HCT116 (cell line): Measurements from ENCODE around the gene TFF2. TPM values are rescaled to one million over a fixed set of nuclear protein-coding genes. Genes with fewer than 3 reads are reported as not detected.

ENCODE experiments used
- ATAC-seq: fragments of 200-7000 bp; cut with Tn5 transposase; 2 replicates; pipeline ENCODE4 v1.9.1; 2020; ENCODE audit warnings: mild to moderate bottlenecking, moderate library complexity
- BruUV-seq: library from RNA; stranded (reverse); fragments of 400-500 nt; replicated peaks from 2 replicates; lab custom pipeline; 2021; lab: Mats Ljungman, UMichigan
- CTCF ChIA-PET: fragments of 300-600 bp; sonication (Branson Sonifier 250); formaldehyde crosslinking; loops from one replicate; lab custom pipeline; 2021; ENCODE audit warnings: antibody characterized with exemption; lab: Charles Lee
- POLR2A ChIA-PET: fragments of 300-600, 350-600 bp; sonication (Branson Sonifier 250); formaldehyde crosslinking; loops from one replicate; lab custom pipeline; 2021; ENCODE audit warnings: antibody characterized with exemption; lab: Charles Lee
- RAD21 ChIA-PET, 2 experiments: fragments of 300-600 bp; sonication (Branson Sonifier 250); formaldehyde crosslinking; loops; one replicate each; lab custom pipeline; 2023; ENCODE audit warnings: low total read pairs in 2 of 2; ENCODE audit not compliant: uncharacterized antibody in 2 of 2, unreplicated experiment in 2 of 2, low non-redundant PET in 1 of 2; lab: Charles Lee
- DNase-seq: peaks from one replicate; pipeline ENCODE4 v3.0.0-alpha.2; 2010; ENCODE audit warnings: low read depth, low spot score
- H2AFZ ChIP-seq: fragments of 200-600 bp; shearing (Covaris generic), sonication (generic); 2 replicates; pipeline ENCODE4 v1.6.1; 2017; ENCODE audit warnings: low read depth, mixed run types, mixed read lengths, antibody characterized with exemption, low read length; ENCODE audit not compliant: poor library complexity, severe bottlenecking
- H3K27ac ChIP-seq: 2 replicates; pipeline ENCODE4 v1.5.1; 2012; ENCODE audit warnings: low read depth, low read length
- H3K27me3 ChIP-seq: fragments of 200-600 bp; sonication (generic); 2 replicates; pipeline ENCODE4 v1.6.1; 2016; ENCODE audit warnings: mixed run types, low read length, mixed read lengths; ENCODE audit not compliant: insufficient read depth
- H3K36me3 ChIP-seq, 2 experiments: fragments of 200-500 bp in 1 of 2; fragments of 200-600 bp in 1 of 2; sonication (Bioruptor generic) in 1 of 2; sonication (generic) in 1 of 2; 2 replicates each; pipeline versions ENCODE4 v1.5.1 to v1.6.1; 2014 to 2016; ENCODE audit warnings: low read length in 2 of 2, inconsistent platforms in 1 of 2, mixed read lengths in 1 of 2, mixed run types in 1 of 2; ENCODE audit not compliant: insufficient read depth in 2 of 2, control insufficient read depth in 1 of 2
- H3K4me1 ChIP-seq, 2 experiments: fragments of 200-600 bp in 1 of 2; sonication (generic) in 1 of 2; 2 replicates each; pipeline versions ENCODE4 v1.5.1 to v1.6.1; 2012 to 2017; ENCODE audit warnings: low read length in 2 of 2, inconsistent platforms in 1 of 2, mild to moderate bottlenecking in 1 of 2, mixed read lengths in 1 of 2, mixed run types in 1 of 2, moderate library complexity in 1 of 2; ENCODE audit not compliant: insufficient read depth in 2 of 2, control insufficient read depth in 1 of 2
- H3K4me2 ChIP-seq: fragments of 200-600 bp; sonication (generic); 2 replicates; pipeline ENCODE4 v1.6.1; 2017; ENCODE audit warnings: mixed run types, low read length, mixed read lengths
- H3K4me3 ChIP-seq, 2 experiments: fragments of 200-600 bp in 1 of 2; sonication (generic) in 1 of 2; replicated peaks in 1 of 2; 2 replicates each; pipeline ENCODE4 v1.5.1; 2011 to 2016; ENCODE audit warnings: low read length in 2 of 2, control low read depth in 1 of 2, low read depth in 1 of 2, mild to moderate bottlenecking in 1 of 2, mixed read lengths in 1 of 2, mixed run types in 1 of 2
- H3K79me2 ChIP-seq: fragments of 200-600 bp; sonication (generic); 2 replicates; pipeline ENCODE4 v1.6.1; 2017; ENCODE audit warnings: mild to moderate bottlenecking, mixed run types, low read length, moderate library complexity, mixed read lengths; ENCODE audit not compliant: insufficient read depth
- H3K9ac ChIP-seq: fragments of 200-600 bp; sonication (generic); 2 replicates; pipeline ENCODE4 v1.6.1; 2016; ENCODE audit warnings: low read length, mixed read lengths
- H3K9me2 ChIP-seq: fragments of 200-600 bp; sonication (generic), shearing (Covaris generic); 2 replicates; pipeline ENCODE4 v1.6.1; 2017; ENCODE audit warnings: mixed run types, mild to moderate bottlenecking, moderate library complexity; ENCODE audit not compliant: insufficient read depth
- H3K9me3 ChIP-seq, 2 experiments: fragments of 200-500 bp in 1 of 2; fragments of 200-600 bp in 1 of 2; sonication (Bioruptor generic) in 1 of 2; sonication (generic) in 1 of 2; 2 replicates each; pipeline ENCODE4 v1.6.1; 2014 to 2017; ENCODE audit warnings: low read length in 2 of 2, mixed read lengths in 2 of 2, inconsistent platforms in 1 of 2, low read depth in 1 of 2, mild to moderate bottlenecking in 1 of 2, mixed run types in 1 of 2, moderate library complexity in 1 of 2; ENCODE audit not compliant: control insufficient read depth in 1 of 2, insufficient read depth in 1 of 2
- H4K20me1 ChIP-seq: fragments of 200-600 bp; sonication (generic), shearing (Covaris generic); 2 replicates; pipeline ENCODE4 v1.6.1; 2017; ENCODE audit warnings: mixed run types, mild to moderate bottlenecking, moderate library complexity; ENCODE audit not compliant: insufficient read depth
- EZH2phosphoT487 ChIP-seq: fragments of 200-600 bp; IDR thresholded peaks from 2 replicates; pipeline ENCODE4 v1.6.1; 2018; ENCODE audit warnings: antibody characterized with exemption, borderline replicate concordance
- FOSL1 ChIP-seq: IDR thresholded peaks from 2 replicates; pipeline ENCODE4 v1.6.1; 2012; ENCODE audit warnings: low read depth
- JUND ChIP-seq: IDR thresholded peaks from 2 replicates; pipeline ENCODE4 v1.6.1; 2012
- POLR2A ChIP-seq: IDR thresholded peaks from 2 replicates; pipeline ENCODE4 v1.7.0; 2011; ENCODE audit warnings: borderline replicate concordance; ENCODE audit not compliant: insufficient read depth, insufficient read length; ENCODE audit errors: extremely low read depth
- RAD21 ChIP-seq: IDR thresholded peaks from 2 replicates; pipeline ENCODE4 v1.6.1; 2012; ENCODE audit warnings: low read depth, mild to moderate bottlenecking
- SIN3A ChIP-seq: IDR thresholded peaks from 2 replicates; pipeline ENCODE4 v1.6.1; 2012; ENCODE audit warnings: low read depth
- SP1 ChIP-seq: IDR thresholded peaks from 2 replicates; pipeline ENCODE4 v1.6.1; 2012; ENCODE audit warnings: low read depth
- SRF ChIP-seq: IDR thresholded peaks from 2 replicates; pipeline ENCODE4 v1.6.1; 2012; ENCODE audit warnings: low read depth
- TCF7L2 ChIP-seq: IDR thresholded peaks from 2 replicates; pipeline ENCODE4 v1.7.0; 2011; ENCODE audit warnings: borderline replicate concordance, inconsistent platforms; ENCODE audit not compliant: insufficient read depth, insufficient read length; ENCODE audit errors: extremely low read depth
- ZNF274 ChIP-seq: fragments of 200-500 bp; sonication (Bioruptor generic); IDR thresholded peaks from 2 replicates; pipeline ENCODE4 v1.6.1; 2014; ENCODE audit warnings: mild to moderate bottlenecking, low read depth, low read length, inconsistent platforms
- intact Hi-C: fragments of 100-400 bp; cut with micrococcal nuclease; formaldehyde crosslinking; loops from 2 replicates; pipeline ENCODE4 v1.10.0; 2022
- total RNA-seq: library from RNA; stranded (reverse); gene quantifications from one replicate; pipeline ENCODE4 v1.2.1, GENCODE V29; 2021; ENCODE audit not compliant: unreplicated experiment
- TF ChIP-seq, protein P1 (sequence below): IDR thresholded peaks from 2 replicates; pipeline ENCODE4 v1.6.1; 2012; ENCODE audit warnings: low read depth

The TFF2 gene
- total RNA-seq, 1 experiment from 2014 or later = not detected

DNA sequence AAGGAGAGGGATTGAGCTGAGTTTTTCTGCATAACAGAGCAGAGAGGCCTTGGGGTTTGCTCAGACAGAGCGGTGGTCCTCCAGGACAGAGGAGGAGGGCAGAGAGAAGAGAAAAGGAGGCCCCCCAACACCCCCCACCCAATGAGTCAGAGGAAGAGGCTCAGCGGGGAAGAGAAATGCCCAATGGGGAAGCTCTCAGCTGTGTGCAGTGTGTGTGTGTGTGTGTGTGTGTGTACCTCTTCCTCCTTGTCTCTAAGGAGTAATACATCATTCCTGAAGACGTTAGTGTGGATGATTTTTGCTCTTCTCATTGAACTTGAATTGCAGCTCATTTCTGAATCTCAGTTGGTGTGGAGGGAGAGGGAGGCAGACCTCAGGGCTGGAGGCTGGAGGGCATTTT lies 36.4 kb upstream of the TFF2 start:
- TF ChIP-seq SP1 (no peak), ZNF274 (no peak), EZH2phosphoT487 (no peak), POLR2A (no peak), SIN3A (no peak), RAD21 (no peak), TCF7L2 (no peak), JUND (no peak), FOSL1 (no peak), SRF (no peak)
- TF ChIP-seq, protein P1, sequence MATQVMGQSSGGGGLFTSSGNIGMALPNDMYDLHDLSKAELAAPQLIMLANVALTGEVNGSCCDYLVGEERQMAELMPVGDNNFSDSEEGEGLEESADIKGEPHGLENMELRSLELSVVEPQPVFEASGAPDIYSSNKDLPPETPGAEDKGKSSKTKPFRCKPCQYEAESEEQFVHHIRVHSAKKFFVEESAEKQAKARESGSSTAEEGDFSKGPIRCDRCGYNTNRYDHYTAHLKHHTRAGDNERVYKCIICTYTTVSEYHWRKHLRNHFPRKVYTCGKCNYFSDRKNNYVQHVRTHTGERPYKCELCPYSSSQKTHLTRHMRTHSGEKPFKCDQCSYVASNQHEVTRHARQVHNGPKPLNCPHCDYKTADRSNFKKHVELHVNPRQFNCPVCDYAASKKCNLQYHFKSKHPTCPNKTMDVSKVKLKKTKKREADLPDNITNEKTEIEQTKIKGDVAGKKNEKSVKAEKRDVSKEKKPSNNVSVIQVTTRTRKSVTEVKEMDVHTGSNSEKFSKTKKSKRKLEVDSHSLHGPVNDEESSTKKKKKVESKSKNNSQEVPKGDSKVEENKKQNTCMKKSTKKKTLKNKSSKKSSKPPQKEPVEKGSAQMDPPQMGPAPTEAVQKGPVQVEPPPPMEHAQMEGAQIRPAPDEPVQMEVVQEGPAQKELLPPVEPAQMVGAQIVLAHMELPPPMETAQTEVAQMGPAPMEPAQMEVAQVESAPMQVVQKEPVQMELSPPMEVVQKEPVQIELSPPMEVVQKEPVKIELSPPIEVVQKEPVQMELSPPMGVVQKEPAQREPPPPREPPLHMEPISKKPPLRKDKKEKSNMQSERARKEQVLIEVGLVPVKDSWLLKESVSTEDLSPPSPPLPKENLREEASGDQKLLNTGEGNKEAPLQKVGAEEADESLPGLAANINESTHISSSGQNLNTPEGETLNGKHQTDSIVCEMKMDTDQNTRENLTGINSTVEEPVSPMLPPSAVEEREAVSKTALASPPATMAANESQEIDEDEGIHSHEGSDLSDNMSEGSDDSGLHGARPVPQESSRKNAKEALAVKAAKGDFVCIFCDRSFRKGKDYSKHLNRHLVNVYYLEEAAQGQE = no peak
- Histone ChIP-seq H3K4me3 (no peak overlapping the region), H3K4me2 (no peak overlapping the region), H2AFZ (no peak overlapping the region), H3K4me1 (peaks cover 0 to 3% of the 10 kb centered on the region in 2 experiments; a peak in 1 of 4 replicates), H3K9ac (no peak overlapping the region), H3K27ac (no peak overlapping the region), H3K79me2 (no peaks in the 10 kb centered on the region), H3K36me3 (no peaks in the 10 kb centered on the region), H4K20me1 (no peaks in the 10 kb centered on the region), H3K9me3 (peaks cover under 1 to 5% of the 10 kb centered on the region in 2 experiments; a peak in 2 of 4 replicates), H3K9me2 (no peaks in the 10 kb centered on the region), H3K27me3 (peaks cover 3% of the 10 kb centered on the region; the same call in 1 of the 2 replicates)
- POLR2A ChIA-PET = no interaction called here
- BruUV-seq = no TSS peak
- no peak for DNase-seq
- CTCF ChIA-PET = interaction anchor here (0.6 kb wide), 1 partner anchor 78 kb away, joined by 3 read pairs; no protein-coding TSS in a partner anchor
- ATAC-seq = no peak
- intact Hi-C loops = loop anchor here (10.0 kb wide), 1 partner anchor 148 kb away; no protein-coding TSS in a partner anchor
- RAD21 ChIA-PET = no interaction called here
